AG09309 (cell line): ENCODE results near the gene GOLGB1.
"Not testable (repeated sequence)": the region's sequence is repeated elsewhere in the genome, so short reads cannot be mapped to it uniquely, and the experiment has no call there.

Experiments used
- DNase-seq: peaks from one replicate; pipeline ENCODE4 v3.0.0-alpha.2; 2010; ENCODE audit warnings: low read depth
- H3K4me3 ChIP-seq: 2 replicates; pipeline ENCODE4 v1.5.1; 2011; ENCODE audit warnings: mild to moderate bottlenecking, low read depth, low read length, moderate library complexity; ENCODE audit not compliant: control insufficient read depth
- TF ChIP-seq, protein P1 (sequence below): IDR thresholded peaks from 2 replicates; pipeline ENCODE4 v1.5.1; 2011; ENCODE audit warnings: mild to moderate bottlenecking, low read depth, low read length, inconsistent platforms; ENCODE audit not compliant: insufficient read depth, control insufficient read depth; ENCODE audit errors: missing control alignments

The GOLGB1 gene, protein sequence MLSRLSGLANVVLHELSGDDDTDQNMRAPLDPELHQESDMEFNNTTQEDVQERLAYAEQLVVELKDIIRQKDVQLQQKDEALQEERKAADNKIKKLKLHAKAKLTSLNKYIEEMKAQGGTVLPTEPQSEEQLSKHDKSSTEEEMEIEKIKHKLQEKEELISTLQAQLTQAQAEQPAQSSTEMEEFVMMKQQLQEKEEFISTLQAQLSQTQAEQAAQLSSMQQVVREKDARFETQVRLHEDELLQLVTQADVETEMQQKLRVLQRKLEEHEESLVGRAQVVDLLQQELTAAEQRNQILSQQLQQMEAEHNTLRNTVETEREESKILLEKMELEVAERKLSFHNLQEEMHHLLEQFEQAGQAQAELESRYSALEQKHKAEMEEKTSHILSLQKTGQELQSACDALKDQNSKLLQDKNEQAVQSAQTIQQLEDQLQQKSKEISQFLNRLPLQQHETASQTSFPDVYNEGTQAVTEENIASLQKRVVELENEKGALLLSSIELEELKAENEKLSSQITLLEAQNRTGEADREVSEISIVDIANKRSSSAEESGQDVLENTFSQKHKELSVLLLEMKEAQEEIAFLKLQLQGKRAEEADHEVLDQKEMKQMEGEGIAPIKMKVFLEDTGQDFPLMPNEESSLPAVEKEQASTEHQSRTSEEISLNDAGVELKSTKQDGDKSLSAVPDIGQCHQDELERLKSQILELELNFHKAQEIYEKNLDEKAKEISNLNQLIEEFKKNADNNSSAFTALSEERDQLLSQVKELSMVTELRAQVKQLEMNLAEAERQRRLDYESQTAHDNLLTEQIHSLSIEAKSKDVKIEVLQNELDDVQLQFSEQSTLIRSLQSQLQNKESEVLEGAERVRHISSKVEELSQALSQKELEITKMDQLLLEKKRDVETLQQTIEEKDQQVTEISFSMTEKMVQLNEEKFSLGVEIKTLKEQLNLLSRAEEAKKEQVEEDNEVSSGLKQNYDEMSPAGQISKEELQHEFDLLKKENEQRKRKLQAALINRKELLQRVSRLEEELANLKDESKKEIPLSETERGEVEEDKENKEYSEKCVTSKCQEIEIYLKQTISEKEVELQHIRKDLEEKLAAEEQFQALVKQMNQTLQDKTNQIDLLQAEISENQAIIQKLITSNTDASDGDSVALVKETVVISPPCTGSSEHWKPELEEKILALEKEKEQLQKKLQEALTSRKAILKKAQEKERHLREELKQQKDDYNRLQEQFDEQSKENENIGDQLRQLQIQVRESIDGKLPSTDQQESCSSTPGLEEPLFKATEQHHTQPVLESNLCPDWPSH (N-terminal part only)

DNA sequence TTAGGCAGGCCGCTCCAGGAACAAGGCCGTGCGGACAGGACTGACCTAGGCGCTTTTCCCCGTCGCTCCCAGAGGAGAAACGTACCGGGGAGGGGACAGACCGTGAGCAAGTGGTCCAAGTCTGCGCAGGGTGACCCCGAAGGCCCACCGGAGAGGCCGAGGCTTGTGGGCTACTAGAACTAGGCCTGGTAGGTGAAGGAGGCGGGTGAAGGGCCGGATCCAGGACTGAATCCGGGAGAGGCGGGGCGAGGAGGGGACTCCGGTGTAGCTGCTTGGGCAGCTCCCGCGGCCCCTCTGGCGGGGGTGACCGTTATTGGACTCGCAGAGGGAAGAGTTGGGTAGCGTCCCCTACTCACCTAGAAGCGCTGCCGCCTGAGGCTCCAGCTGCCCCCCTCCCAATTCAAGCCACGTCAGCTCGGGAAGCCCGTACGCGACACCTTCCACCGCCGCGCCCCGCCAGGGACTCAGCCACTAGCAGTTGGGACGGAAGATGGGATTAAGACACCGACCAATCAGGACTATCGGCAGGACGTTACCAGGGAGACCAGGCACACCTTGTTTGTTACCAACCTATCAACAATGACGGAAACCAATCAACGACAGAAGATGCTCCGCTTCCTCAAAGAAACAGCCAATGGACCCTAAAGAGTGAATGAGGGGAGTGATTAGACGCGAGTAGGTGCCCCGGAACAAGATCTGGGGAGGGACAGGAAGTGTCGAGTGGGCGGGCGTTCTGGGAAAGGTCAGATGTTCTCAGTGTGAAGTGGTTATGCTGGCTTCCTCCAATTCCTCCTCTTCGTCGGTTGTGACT, at the start of gene GOLGB1:
TSS of gene GOLGB1 (minus strand) at position 466 of the 811 bp plus-strand sequence. CDS start 18,770 bp downstream, outside the sequence.
- peak within 1 kb of the TSS; percentile 97 for H3K4me3 ChIP-seq
- peak; percentile 100 for DNase-seq
- TF ChIP-seq, protein P1, sequence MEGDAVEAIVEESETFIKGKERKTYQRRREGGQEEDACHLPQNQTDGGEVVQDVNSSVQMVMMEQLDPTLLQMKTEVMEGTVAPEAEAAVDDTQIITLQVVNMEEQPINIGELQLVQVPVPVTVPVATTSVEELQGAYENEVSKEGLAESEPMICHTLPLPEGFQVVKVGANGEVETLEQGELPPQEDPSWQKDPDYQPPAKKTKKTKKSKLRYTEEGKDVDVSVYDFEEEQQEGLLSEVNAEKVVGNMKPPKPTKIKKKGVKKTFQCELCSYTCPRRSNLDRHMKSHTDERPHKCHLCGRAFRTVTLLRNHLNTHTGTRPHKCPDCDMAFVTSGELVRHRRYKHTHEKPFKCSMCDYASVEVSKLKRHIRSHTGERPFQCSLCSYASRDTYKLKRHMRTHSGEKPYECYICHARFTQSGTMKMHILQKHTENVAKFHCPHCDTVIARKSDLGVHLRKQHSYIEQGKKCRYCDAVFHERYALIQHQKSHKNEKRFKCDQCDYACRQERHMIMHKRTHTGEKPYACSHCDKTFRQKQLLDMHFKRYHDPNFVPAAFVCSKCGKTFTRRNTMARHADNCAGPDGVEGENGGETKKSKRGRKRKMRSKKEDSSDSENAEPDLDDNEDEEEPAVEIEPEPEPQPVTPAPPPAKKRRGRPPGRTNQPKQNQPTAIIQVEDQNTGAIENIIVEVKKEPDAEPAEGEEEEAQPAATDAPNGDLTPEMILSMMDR: peak; percentile 9

DNA sequence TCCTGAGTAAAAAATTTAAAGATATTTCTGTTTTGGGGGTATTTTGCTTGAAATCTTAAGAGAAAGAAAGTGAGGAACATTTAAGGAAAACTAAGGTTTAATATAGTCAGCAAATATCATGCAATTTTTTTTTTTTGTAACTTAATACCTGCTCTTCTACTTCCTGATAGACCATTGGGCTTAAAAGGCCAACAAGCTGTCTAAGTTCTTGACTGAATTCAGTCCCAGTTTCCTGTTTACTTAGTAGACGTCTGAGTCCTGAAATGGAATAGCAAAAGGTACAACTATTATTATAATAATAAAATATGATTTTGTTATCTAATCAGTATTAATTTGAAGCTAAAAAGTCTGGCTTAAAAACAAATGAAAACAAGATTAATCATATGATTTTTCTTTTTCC, 47.4 kb upstream of the GOLGB1 start:
- no peak for DNase-seq
- TF ChIP-seq, protein P1: no peak
- no peak overlapping the region for H3K4me3 ChIP-seq

DNA sequence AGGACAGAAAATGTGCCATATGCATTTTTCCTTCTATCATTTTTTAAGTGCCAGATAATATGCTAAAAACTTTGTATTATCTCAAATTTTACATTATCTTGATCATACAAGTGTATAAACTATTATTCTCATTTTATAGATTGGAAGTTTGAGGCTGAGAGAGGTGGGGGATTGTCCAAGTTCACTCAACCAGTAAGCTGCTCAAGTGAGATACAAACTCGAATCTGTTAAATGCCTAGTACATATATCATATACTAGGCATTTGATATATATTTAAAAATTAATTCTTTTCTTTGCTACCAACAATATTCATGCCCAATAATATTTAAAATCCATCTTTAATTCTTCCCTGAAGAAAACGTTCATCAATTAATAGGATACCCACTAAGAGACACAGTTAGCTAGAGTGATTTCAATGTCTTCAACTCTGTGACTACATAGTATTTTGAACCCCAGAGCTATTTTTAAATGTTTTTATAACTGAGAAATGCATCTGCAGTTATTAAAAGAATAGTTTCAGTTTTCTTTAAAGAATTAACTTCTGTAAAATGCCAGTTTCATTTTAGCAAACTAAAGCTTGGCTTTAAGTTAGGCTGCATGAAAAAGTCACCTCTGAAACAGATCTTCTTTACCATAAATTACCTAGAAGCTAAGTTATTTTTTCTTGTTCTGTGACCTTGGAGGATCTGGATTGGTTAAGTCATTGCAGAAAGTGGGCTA, 44.9 kb upstream of the GOLGB1 start:
- TF ChIP-seq, protein P1: no peak
- DNase-seq: no peak
- no peak overlapping the region for H3K4me3 ChIP-seq

DNA sequence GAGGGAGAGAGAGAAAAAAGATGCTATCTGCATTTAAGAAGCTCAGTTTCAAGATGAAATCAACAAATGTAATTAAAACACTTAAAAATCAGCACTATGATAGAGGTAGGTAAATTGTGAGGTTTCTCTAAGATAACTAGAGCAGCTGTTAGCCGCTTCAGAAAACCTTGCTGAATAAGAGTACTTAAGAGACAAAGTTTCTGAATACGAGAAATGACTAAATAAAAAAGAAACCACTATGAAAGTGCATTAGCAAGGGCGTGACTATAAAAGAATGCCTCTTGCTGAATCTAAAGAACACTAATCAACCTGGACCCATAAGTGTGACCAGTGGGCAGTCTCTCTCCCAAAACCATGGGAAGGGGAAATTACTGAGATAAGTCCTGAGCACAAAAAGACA, 43.5 kb upstream of the GOLGB1 start:
- DNase-seq: no peak
- TF ChIP-seq, protein P1: no peak
- no peak overlapping the region for H3K4me3 ChIP-seq

DNA sequence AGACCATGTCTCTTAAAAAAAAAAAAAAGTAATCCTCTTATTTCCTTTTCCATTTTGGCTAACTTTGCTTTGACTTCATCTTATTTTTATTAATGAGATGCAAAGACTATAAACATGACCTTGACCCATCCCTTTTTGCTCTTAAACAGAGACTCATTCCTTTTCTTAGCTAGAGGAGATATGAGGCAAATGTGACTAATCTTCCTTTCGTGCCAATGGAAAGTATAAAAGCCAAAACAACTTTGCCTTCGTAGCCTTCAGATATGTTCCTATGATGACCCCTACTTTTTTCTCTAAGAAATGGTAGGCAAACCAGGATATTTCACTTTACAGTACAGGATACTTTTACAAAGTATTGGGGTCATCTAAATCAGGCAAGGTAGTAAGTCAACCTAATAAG, 36.9 kb upstream of the GOLGB1 start:
- TF ChIP-seq, protein P1: no peak
- no peak overlapping the region for H3K4me3 ChIP-seq
- DNase-seq: no peak

DNA sequence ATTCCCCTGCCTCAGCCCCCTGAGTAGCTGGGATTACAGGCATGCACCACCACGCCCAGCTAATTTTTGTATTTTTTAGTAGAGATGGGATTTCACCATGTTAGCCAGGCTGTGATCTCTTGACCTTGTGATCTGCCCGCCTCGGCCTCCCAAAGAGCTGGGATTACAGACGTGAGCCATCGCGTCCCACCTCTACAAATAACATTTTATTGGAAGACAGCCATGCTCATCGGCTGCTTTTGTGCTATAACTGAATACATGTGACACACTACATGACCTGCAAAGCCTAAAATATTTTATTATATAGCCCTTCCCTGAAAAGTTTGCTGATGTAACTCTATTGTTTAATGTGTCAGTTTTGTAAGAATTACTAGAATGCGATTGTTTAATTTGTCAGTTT, 33.2 kb upstream of the GOLGB1 start:
- not testable (repeated sequence) for H3K4me3 ChIP-seq, DNase-seq
